ENCODE data around the gene RNASE7.

RNASE7 gene

DNA sequence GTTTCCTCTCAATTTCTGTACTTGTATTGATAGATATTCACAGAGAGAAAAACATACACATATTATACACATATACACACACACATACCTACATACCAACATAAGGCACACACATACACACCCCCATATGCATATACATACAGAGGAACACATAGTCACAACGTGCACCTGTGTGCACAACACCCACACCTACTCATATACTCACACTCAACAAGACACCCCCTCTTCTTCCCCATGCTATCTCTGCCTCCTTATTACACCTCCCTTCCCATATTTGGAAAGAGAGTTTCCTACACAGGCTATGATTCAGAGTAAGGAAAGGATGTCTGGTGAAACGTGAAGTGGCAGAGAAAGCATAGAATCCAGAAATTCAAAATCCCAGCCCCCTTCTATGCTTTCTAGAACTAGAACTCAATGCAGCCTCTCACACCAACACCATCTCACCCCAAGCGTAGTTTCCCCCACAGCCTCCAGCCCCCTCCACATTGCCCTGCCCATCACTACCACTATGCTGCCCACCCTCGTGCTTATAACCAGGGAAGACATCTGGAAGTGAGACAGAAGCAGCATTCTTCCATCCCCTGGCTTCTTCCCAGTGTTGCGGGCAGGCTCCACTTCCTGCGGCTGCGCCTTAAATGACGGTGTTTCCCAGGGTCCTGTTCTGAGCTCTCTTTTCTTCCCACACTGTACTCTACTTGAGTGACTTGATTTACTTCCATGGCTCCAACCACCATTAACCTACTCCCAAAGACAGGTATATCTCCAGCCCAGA lies 17.9 kb downstream of the RNASE7 start:
- in situ Hi-C loops (cut with MboI; ENCODE audit: low pct_unique_long_range_greater_than_20kb, low sequenced_read_pairs), result no loop called here

DNA sequence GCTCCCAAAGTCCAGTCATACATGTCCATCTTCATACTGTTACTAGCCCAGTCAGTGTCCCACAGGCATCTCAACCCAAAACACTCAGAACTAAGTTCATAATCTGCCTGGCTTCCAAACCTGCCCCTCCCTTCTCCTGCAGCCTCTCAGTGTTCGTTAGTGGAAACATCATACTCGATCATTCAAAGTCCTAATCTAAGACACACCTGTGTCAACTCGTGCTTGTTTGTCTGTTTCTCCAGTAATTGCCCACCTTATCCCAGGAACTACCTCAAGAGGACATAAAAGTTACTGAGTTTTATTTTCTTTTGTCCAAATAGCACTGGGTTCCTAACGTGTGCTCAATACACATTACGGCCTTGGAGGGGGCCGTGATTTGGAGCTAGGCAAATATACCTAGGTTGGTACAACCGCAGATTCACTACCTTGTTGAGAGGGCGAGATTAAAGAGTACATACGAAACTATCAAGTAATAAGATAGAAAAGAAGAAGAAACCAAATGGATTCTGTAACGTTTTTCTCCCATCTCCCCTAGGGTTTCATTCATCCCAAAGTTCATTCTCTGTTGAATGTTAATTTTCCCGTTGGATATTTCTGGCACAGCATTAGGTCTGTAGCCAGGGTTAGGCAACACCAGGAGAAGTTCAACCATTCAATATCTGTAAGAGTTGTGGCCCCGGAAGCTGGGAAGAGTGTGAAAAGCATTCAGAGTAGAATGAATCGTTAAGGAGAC lies 18.6 kb downstream of the RNASE7 start:
- in situ Hi-C loops (cut with MboI; ENCODE audit: low pct_unique_long_range_greater_than_20kb, low sequenced_read_pairs), result no loop called here
- DNase-seq, result no peak

More for the DNA sequence above, 17.9 kb downstream of the RNASE7 start:
- no peak for DNase-seq

DNA sequence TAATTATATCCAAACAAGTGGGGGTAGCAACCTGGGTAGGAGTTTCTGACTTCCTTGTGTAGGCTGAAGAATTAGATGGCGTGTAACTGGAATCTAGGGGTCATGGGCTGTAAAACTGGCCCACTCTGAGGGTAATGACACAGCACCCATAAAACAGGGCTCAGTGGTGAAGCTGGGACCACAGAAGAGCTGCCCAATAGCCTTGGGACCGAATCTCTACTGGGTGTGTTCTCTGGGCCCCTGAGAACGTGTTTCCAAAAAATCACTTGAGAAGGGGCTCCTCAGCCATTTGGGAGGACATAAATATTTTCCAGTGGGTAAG lies 19.1 kb downstream of the RNASE7 start:
- DNase-seq, result no peak
- in situ Hi-C loops (cut with MboI; ENCODE audit: low pct_unique_long_range_greater_than_20kb, low sequenced_read_pairs), result no loop called here

DNA sequence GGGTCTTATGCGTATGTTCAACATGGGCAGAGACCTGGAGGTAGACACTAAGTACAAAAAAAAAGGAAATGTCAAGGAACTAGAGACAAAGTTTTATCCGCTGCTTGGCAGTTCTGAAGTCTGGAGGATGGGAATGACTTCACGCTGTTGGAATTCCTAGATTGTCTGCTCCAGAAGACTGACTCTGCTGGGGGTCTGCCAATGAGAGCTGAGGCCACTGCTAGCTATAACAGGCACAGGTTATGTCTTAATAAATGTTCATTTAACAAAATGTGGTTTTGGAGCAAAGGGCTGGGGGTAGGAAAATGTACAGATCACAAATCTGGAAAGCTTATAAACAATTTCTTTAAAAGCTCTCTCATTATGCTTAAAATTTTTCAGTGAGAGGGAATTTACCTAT lies 21.3 kb downstream of the RNASE7 start:
- DNase-seq, result no peak
- in situ Hi-C loops (cut with MboI; ENCODE audit: low pct_unique_long_range_greater_than_20kb, low sequenced_read_pairs), result no loop called here

DNA sequence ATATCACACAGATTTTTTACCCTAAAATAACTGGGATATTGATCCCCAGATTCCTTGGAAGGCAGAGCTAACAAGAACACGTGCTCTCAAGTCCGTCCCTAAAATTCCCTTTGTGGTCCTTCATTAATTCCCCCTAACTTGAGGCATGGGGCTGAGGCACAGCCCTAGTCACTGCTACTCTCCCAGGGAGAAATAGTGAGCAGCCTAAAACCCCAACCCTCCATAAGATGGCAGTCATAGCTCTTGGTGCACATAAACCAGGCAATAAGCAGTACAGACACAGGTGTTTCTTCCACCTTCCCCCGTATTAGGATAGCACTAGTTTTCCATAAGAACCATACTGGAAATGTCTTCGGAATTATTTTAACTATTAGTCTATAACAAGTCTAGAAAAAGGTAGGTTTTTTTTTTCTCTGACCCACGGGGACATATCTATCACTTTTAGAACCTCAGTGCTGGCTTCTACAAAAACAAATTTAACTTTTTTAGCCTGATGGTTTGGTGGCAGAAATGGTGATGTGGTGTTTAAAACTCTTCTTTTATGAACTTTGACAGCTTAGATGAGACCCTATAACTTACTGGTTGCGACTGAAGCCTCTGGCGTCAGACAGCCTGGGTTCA lies 24.8 kb downstream of the RNASE7 start:
- in situ Hi-C loops (cut with MboI; ENCODE audit: low pct_unique_long_range_greater_than_20kb, low sequenced_read_pairs), result no loop called here

DNA sequence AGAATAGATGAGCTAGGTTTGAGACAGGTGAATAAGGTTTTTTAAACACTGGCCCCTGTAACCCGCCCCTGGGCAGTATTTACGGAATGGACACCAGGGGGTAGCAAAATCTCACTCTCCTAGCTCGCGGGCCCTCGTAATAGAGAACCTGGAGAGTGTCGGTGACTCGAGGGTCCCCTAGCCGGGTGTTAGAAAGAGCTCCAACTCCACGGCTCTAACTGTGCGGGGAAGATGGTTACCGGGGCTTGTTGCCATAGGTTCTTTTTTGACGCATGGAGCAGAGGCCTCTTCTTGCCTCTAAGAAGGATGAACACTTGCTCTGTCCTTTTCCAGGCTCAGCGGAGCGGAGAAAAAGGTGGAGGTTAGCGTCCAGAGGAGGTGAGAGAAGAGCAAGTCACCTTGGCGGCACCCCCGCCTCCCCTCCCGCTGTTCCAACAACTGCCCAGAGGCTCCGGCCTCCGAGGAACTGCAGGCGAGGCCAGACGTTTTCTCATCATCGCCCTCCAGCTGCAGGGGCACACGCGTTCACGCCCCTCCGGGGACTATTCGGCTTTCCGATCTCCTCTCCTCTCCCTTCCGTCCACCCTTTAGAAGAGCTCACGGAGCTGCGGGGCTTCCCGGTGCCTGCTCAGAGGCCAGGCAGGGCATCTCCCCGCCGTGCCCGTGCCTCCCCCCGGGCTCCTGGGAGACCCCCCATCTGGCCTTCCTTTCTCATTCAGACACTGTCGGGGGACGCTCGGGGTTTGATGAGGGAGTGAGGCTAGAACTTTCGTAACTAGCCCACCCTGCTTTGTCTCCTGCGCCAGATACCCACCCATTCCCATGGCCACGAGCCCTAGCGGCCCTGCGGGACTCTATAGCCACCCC lies 26.6 kb downstream of the RNASE7 start:
- peak; percentile 72 for DNase-seq
- in situ Hi-C loops (cut with MboI; ENCODE audit: low pct_unique_long_range_greater_than_20kb, low sequenced_read_pairs), result no loop called here

More for the DNA sequence above, 24.8 kb downstream of the RNASE7 start:
- peak; percentile 34 for DNase-seq

DNA sequence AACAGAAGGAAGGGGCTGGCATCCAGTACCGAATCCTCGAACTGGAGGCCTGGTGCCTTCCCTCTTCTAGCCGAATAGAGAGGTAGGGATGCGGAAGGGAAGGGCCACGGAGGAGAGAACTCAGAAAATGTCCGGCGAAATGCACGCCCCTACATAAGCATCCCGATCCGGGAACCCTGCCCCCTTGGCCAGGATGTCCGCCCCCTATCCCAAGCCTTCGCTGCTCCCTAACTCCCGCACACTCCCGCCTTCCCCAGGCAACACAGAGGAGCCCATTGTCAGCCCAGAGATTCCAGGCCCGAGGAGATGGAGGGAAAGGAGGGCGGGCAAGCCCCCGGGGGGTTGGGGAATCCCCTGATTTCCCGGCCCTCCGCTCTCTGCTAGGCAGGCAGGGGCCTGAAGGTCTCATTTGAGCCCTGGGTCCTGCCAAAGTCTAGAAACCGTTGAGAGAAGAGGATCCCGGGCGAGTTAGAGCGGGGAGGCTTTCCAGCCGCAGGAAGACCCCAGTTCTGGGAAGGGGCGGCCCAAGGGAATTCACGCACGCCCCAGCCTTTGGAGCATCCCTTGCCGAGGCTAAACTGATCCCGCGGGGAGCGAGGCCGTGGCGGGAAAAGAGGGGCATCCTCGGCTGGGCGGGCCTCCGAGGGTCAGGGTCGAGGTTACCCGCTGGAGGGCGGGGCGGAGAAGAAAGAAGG lies 27.4 kb downstream of the RNASE7 start:
- no peak for DNase-seq
- in situ Hi-C loops (cut with MboI; ENCODE audit: low pct_unique_long_range_greater_than_20kb, low sequenced_read_pairs), result no loop called here

DNA sequence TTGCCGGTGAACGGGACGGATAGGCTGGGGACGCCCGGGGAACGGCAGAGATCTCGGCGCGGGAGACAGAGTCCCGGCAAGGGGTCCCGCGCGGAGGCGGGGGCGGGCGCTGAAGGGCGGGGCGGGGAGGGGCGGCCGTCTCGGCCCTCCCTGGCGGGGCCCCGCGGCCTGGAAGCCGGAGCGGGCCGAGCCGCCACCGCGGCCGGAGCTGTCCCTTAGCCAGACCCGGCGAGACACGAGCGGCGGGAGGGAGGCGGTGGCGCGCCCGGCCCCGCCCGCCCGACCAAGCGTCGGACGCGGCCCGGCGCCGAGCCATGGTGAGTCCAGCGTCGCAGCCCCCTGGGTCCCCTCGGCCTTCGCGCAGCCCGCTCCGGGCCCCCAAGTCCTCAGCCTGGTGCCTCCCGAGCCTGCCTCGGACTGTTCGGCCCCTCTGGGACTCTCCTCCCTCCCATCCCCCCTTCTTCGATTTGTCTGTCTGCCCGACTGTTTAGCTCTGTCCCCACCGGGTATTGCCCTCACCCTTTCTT lies 28.0 kb downstream of the RNASE7 start, which contains the start of gene ARHGEF40:
ARHGEF40 (plus strand) TSS at position 222 of the 527 bp plus-strand sequence; CDS start at position 315, 93 bp downstream.
- in situ Hi-C loops (cut with MboI; ENCODE audit: low pct_unique_long_range_greater_than_20kb, low sequenced_read_pairs), result no loop called here
- no peak for DNase-seq

DNA sequence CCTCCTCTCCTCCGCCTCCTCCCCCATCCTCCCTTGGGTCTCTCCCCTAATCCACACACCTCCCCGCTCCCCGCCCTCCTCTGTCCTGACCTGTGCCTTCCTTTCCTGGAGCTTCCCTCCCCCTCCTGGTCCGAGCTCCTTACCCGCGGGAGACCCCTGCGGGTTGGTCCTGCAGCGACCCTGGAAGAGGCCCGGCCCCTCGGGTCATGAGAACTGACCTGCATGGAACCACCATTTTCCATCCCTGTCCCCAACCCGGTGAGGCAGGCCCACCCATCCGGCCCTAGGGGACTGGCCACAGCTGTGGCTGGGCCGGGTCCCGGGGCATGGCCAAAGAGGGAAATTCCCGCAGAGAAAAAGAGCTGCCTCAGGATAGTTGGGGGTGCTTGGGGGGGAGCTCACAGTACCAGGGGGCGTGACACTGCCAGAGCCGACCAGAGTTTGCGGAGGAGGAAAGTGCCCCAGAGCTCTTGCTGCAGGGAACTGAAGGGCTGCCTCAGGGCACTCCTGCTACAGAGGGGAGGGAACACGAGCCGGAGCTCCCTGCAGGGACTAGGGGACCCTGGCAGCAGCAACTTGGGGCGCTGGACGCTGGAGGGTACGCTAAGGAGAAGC lies 28.6 kb downstream of the RNASE7 start:
- DNase-seq, result peak; percentile 43
- in situ Hi-C loops (cut with MboI; ENCODE audit: low pct_unique_long_range_greater_than_20kb, low sequenced_read_pairs), result no loop called here

DNA sequence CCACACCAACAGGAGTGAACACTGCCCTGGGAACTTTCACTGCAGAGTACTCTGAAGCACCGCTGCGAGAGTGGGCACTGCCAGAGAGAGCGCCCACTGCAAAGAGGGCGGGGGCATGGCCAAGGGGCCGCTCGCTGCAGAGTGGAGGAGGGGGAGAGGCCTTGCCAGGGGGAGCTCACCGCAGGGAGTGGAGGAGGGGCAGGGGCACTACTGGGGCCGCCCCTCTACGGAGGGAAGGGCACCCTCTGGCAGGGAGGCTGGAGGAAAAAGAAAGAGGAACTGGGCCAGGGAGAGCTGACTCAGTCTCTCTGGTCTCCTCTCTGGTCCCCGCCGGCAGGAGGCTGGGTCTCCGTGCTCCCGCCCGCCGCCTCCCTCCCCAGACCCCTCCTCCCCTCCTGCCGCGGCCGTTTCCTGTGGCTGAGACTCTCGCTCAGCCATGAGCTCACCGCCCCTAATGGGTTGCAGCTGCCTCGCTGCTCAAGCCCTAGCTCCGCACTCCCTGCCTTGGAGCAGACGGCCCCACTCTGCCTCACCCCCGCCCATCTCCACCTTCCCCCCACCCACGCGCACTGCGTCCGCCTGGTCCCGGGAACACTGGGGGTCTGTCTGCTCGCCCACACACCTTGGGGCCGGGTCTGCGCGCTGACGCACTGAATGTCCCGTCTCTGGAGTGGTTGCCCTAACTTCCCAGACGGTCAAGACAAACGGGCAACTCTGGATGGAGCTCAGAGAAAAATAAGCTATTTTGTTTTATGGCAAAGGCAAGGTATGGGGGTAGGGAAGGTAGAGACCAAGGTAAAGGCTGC lies 29.3 kb downstream of the RNASE7 start:
- in situ Hi-C loops (cut with MboI; ENCODE audit: low pct_unique_long_range_greater_than_20kb, low sequenced_read_pairs), result no loop called here
- peak; percentile 94 for DNase-seq

DNA sequence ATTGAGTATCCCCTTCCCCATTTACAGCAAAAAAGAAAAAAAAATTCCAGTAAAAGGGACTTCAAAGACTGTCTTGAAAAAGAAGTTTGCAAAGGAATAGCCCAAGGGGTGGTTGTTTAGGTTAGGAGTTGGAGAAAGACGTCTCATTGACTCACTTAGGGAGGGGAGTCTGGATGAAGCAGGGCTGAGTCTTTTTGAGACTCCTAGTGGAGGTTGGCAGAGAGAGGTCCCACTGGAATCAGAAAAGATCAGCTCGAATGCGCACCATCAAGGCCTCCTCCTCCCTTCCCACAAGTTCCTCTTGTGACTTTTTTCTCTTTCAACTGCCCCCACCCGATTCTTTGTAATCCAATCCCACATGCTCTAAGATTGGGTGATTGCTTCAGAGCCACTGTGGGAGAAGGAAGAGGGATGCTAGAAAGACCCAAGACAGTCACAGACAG lies 29.9 kb downstream of the RNASE7 start:
- DNase-seq, result peak; percentile 90
- in situ Hi-C loops (cut with MboI; ENCODE audit: low pct_unique_long_range_greater_than_20kb, low sequenced_read_pairs), result no loop called here

DNA sequence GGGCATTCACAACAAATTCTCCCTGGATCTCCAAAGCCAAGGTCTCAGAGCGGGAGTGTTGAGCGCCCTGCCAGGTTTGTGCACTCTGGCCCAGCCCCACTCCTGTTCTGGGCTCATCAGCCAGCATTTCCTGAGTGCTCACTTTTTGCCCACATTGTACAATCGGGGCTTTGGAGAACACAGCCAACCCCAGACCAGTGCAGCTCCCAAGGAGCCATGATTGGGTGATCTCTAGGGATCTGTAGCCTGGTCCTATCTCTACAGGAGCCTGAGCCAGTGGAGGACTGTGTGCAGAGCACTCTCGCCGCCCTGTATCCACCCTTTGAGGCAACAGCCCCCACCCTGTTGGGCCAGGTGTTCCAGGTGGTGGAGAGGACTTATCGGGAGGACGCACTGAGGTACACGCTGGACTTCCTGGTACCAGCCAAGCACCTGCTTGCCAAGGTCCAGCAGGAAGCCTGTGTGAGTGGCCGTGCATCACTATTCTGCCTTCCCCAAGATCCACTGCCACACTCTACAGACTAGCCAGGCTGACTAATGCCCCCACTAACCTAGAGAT lies 30.7 kb downstream of the RNASE7 start:
- in situ Hi-C loops (cut with MboI; ENCODE audit: low pct_unique_long_range_greater_than_20kb, low sequenced_read_pairs), result no loop called here
- no peak for DNase-seq

DNA sequence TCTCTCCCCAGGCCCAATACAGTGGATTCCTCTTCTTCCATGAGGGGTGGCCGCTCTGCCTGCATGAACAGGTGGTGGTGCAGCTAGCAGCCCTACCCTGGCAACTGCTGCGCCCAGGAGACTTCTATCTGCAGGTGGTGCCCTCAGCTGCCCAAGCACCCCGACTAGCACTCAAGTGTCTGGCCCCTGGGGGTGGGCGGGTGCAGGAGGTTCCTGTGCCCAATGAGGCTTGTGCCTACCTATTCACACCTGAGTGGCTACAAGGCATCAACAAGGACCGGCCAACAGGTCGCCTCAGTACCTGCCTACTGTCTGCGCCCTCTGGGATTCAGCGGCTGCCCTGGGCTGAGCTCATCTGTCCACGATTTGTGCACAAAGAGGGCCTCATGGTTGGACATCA lies 31.8 kb downstream of the RNASE7 start:
- no peak for DNase-seq
- in situ Hi-C loops (cut with MboI; ENCODE audit: low pct_unique_long_range_greater_than_20kb, low sequenced_read_pairs), result no loop called here

DNA sequence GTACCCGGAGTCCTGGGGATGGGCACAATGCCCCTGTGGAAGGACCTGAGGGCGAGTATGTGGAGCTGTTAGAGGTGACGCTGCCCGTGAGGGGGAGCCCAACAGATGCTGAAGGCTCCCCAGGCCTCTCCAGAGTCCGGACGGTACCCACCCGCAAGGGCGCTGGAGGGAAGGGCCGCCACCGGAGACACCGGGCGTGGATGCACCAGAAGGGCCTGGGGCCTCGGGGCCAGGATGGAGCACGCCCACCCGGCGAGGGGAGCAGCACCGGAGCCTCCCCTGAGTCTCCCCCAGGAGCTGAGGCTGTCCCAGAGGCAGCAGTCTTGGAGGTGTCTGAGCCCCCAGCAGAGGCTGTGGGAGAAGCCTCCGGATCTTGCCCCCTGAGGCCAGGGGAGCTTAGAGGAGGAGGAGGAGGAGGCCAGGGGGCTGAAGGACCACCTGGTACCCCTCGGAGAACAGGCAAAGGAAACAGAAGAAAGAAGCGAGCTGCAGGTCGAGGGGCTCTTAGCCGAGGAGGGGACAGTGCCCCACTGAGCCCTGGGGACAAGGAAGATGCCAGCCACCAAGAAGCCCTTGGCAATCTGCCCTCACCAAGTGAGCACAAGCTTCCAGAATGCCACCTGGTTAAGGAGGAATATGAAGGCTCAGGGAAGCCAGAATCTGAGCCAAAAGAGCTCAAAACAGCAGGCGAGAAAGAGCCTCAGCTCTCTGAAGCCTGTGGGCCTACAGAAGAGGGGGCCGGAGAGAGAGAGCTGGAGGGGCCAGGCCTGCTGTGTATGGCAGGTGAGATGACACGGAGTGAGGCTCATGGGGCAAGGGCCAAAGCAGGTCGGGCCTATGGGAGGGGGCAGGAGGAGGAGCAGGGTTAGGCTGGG lies 32.5 kb downstream of the RNASE7 start:
- no peak for DNase-seq
- in situ Hi-C loops (cut with MboI; ENCODE audit: low pct_unique_long_range_greater_than_20kb, low sequenced_read_pairs), result no loop called here

DNA sequence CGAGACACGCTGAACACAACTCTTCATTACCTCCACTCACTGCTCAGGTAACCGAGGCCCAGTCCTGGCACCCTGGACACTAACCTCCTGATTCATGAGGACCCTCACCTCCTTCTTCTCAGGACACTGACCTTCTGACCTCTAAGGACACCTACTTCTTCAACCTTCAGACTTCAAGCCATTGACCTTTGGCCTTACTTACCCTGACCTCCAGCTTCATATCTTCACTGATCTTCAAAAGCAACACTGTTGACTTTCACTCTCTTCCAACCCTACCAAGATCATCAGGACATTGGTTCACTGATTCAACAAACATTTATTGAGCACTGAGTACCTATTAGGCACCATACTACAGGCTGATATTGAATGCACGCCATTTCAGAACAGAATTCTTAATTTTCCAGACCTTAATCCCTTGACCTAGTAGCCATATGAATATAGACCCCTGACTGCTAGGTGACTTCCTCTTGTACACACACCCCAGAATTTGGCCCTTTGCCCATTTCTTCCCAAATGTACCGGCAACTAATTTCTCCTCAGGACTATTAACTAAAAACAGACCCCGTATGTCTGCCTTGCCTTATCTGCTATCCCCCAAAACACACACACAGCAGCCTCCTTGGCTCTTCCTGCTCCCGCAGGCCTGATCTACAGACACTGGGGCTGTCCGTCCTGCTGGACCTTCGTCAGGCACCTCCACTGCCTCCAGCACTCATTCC lies 33.7 kb downstream of the RNASE7 start:
- no peak for DNase-seq
- in situ Hi-C loops (cut with MboI; ENCODE audit: low pct_unique_long_range_greater_than_20kb, low sequenced_read_pairs), result no loop called here

DNA sequence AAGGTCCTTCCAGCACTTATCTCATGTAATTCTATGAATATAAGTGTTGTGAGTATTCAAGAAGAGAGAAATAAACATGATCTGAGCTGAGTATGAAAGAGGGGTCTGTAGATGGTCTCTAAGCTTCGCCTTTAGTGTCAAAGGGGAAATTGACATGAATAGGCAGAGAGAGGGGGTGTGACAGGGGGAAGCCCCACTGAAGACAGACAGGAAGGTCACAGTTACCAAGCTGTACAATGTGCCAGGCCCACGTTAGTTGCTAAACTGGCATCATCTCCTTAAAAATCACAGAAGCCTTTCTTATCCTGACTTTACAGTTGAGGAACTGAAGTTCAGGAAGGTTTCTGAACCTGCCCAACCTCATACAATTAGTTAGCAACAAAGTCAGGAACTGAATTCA lies 35.5 kb downstream of the RNASE7 start:
- in situ Hi-C loops (cut with MboI; ENCODE audit: low pct_unique_long_range_greater_than_20kb, low sequenced_read_pairs), result no loop called here
- no peak for DNase-seq
